IPS-20b (cell line): ENCODE results near the gene FRMPD2.

Experiments
- H3K27ac ChIP-seq: one replicate; pipeline ENCODE4 v1.5.1; 2013; ENCODE audit warnings: low read length
- H3K27me3 ChIP-seq: 2 replicates; pipeline ENCODE4 v1.6.1; 2013; ENCODE audit warnings: mild to moderate bottlenecking, low read length, inconsistent platforms; ENCODE audit not compliant: insufficient read depth
- H3K36me3 ChIP-seq: 2 replicates; pipeline ENCODE4 v1.6.1; 2013; ENCODE audit warnings: low read depth, mild to moderate bottlenecking, inconsistent platforms, low read length, moderate library complexity; ENCODE audit not compliant: insufficient read depth
- H3K4me1 ChIP-seq: 2 replicates; pipeline ENCODE4 v1.6.1; 2013; ENCODE audit warnings: mild to moderate bottlenecking, control low read depth, inconsistent platforms, low read length, moderate library complexity; ENCODE audit not compliant: insufficient read depth
- H3K4me3 ChIP-seq: 2 replicates; pipeline ENCODE4 v1.5.1; 2013; ENCODE audit warnings: mild to moderate bottlenecking, low read length, inconsistent platforms
- H3K9ac ChIP-seq: 2 replicates; pipeline ENCODE4 v1.6.1; 2013; ENCODE audit warnings: low read depth, mild to moderate bottlenecking, inconsistent platforms, low read length, moderate library complexity
- H3K9me3 ChIP-seq: 2 replicates; pipeline ENCODE4 v1.6.1; 2013; ENCODE audit warnings: mild to moderate bottlenecking, low read depth, low read length, inconsistent platforms; ENCODE audit not compliant: insufficient read depth

FRMPD2 gene

GRCh38 chr10:48271047-48271730 lies 3.3 kb downstream of the FRMPD2 start:
- Histone ChIP-seq H3K4me3 (no peak overlapping the region), H3K27me3 (no peaks in the 10 kb centered on the region), H3K36me3 (no peaks in the 10 kb centered on the region), H3K9ac (no peak overlapping the region), H3K27ac (no peak overlapping the region), H3K4me1 (peaks cover 3% of the 10 kb centered on the region; the same call in 1 of the 2 replicates), H3K9me3 (no peaks in the 10 kb centered on the region)

GRCh38 chr10:48266528-48266927 lies 8.0 kb downstream of the FRMPD2 start:
- no peaks in the 10 kb centered on the region for H3K27me3 ChIP-seq
- peaks cover 3% of the 10 kb centered on the region; the same call in 1 of the 2 replicates for H3K4me1 ChIP-seq
- H3K9ac ChIP-seq: no peak overlapping the region
- H3K9me3 ChIP-seq: no peaks in the 10 kb centered on the region
- no peak overlapping the region for H3K4me3 ChIP-seq
- H3K36me3 ChIP-seq: no peaks in the 10 kb centered on the region
- H3K27ac ChIP-seq: no peak overlapping the region

GRCh38 chr10:48258105-48258504 lies 16.4 kb downstream of the FRMPD2 start:
- Histone ChIP-seq H3K27me3 (no peaks in the 10 kb centered on the region), H3K27ac (no peak overlapping the region), H3K36me3 (no peaks in the 10 kb centered on the region), H3K9me3 (no peaks in the 10 kb centered on the region), H3K9ac (no peak overlapping the region), H3K4me1 (no peaks in the 10 kb centered on the region), H3K4me3 (no peak overlapping the region)

- H3K27ac ChIP-seq: no peak overlapping the region
- no peaks in the 10 kb centered on the region for H3K9me3 ChIP-seq
- no peaks in the 10 kb centered on the region for H3K27me3 ChIP-seq
- no peaks in the 10 kb centered on the region; the same call in 1 of the 2 replicates for H3K4me1 ChIP-seq
- H3K9ac ChIP-seq: no peak overlapping the region
- H3K4me3 ChIP-seq: no peak overlapping the region
- no peaks in the 10 kb centered on the region for H3K36me3 ChIP-seq
Observed at GRCh38 chr10:48257407-48257961, 17.0 kb downstream of the FRMPD2 start.

DNA sequence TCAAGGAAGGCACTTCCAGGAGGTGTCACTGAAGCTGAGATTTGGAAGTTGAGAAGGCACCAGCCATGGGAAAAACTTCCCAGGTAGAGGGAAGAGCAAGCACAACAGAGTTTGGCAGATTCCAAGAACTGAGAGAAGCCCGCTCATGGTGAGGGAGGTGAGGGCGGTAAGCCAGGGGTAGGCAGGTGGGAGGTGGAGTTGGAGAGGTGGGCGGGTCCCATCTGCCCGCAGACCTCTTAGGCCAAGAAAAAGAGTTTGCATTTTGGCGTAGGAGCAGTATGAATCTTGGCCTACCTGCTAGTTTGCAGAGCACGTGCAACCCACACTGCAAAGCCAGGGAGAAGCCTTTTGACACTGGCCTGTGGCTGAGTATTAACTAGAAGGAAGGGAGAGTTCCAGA lies 18.8 kb downstream of the FRMPD2 start:
- Histone ChIP-seq H3K36me3 (no peaks in the 10 kb centered on the region), H3K4me1 (peaks cover 9% of the 10 kb centered on the region; the same call in 1 of the 2 replicates), H3K9me3 (no peaks in the 10 kb centered on the region), H3K9ac (no peak overlapping the region), H3K27me3 (no peaks in the 10 kb centered on the region), H3K27ac (no peak overlapping the region), H3K4me3 (no peak overlapping the region)

DNA sequence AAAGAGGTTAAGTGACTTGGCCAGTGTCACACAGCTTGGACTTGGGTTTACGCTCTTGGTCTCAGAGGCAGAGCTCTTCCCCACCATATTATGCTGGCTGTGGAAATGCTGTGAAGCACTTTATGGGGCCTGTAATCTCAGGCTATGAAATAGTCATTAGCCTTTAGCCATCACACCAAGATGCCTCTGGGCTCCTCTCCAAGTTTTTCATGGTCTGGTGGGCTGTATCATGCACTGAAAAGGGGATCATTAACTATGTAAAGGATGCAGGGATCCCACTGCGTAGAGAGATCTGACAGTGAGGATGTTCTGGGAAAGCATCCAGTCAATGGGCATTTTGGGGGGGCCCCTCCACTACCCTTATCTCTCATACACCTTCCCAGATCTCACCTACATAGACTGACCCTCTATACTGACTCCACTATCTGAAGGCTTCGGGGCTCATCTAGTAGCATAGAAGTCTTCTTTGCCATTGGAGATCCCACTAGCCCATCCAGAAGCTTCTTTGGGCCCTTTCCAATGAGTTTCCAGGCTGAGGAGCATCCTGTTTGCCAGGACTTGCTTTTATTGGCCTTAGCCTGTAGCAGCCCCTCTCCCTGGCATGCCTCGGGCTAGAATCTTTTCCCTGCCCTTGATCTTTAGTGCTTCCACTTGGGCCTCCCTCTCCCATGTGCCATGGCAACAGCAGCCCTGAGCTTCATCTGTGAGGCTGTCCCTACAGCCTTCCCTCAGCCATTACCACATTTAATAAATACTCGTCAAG lies 19.6 kb downstream of the FRMPD2 start:
- Histone ChIP-seq H3K9me3 (no peaks in the 10 kb centered on the region), H3K4me3 (no peak overlapping the region), H3K27ac (no peak overlapping the region), H3K4me1 (peaks cover 9% of the 10 kb centered on the region; the same call in 1 of the 2 replicates), H3K27me3 (no peaks in the 10 kb centered on the region), H3K36me3 (no peaks in the 10 kb centered on the region), H3K9ac (no peak overlapping the region)

DNA sequence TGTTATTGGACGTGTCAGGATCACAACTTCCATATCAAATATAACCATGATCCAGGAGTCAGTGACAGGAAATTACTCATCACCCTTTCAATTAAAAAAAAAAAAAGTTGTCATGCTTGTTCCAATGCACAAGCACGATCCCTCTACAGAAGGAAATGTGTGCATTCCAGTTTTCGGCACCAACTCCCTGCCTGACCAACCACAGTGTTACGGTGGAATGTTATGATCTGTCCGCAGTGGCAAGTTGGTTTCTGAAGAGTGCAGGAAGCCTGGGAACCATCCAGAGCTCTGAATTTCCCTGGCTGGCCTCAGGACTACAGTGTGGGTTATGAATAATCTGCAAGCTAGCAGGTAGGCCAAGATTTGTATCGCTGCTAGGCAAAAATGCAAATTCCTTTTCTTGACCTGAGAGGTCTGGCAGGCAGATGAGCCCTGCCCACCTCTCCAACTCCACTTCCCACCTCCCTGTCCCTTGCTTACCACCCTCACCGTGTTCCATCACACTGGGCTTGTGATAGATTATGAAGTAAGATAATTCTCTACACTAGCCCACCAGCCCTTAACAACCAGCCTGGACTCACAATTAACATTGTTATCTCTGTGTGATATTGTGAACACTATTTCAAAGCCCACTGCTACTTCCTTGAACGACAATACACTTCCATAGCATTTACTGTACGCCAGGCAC lies 20.4 kb downstream of the FRMPD2 start:
- no peak overlapping the region for H3K27ac ChIP-seq
- H3K27me3 ChIP-seq: no peaks in the 10 kb centered on the region
- H3K36me3 ChIP-seq: no peaks in the 10 kb centered on the region
- H3K9me3 ChIP-seq: no peaks in the 10 kb centered on the region
- no peak overlapping the region for H3K9ac ChIP-seq
- H3K4me3 ChIP-seq: no peak overlapping the region
- peaks cover 9% of the 10 kb centered on the region; the same call in 1 of the 2 replicates for H3K4me1 ChIP-seq

DNA sequence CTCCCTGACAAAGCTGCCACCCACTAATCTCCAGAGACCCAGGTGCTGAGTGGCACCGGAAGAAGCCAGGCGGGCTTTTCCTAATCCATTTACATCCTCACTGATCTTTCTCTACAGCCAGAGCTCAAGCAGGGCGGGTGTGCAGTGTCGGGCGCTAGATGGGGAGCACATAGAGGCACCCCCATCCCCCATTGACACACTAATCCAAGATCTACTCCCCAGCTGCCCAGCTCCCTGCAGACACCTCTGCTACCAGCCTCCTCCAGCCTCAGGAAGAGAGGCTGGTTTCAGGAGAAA lies 22.2 kb downstream of the FRMPD2 start:
- Histone ChIP-seq H3K4me3 (no peak overlapping the region), H3K4me1 (peaks cover 9% of the 10 kb centered on the region; the same call in 1 of the 2 replicates), H3K27ac (no peak overlapping the region), H3K9ac (no peak overlapping the region), H3K27me3 (no peaks in the 10 kb centered on the region), H3K36me3 (no peaks in the 10 kb centered on the region), H3K9me3 (no peaks in the 10 kb centered on the region)

DNA sequence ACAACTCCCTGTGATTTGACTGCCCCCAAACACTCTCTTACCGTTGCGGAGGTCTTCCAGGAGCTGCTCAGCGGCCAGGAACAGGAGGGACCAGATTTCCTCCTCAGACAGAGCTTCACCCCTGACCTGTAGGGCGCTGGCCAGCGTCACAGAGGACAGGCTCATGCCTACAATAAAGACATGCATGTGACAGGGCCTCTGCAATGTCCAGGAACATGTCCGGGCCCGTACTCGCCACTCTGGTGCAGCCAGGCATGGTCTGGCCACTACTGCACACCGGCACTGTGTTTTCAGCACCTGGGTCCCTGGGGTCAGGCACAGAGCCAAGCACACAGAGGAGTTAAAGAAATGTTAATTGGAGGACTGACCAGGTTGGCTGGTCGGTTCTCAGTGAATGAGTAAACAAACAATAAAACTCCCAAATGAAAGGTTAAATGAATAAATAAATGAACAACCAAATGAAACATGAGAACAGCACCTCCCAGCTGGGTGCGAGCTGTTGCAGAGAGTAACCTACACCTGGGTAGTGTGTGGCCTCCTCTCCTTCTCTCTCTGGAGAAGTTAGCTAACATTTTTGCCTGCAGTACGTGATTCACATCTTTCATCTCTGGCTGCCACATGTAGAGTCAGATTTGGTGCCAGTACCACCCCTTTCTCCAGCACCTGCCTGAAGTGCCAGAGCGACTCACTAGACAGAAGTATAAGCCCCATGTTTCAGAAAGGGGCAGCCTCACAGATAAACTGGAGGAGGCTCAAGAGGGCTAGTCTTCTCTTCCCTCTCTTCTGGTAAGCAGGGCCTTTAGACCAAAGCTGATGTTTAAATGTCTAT lies 22.8 kb downstream of the FRMPD2 start:
- Histone ChIP-seq H3K27me3 (no peaks in the 10 kb centered on the region), H3K9ac (no peak overlapping the region), H3K4me3 (no peak overlapping the region), H3K36me3 (no peaks in the 10 kb centered on the region), H3K4me1 (peaks cover 9% of the 10 kb centered on the region; the same call in 1 of the 2 replicates), H3K9me3 (no peaks in the 10 kb centered on the region), H3K27ac (no peak overlapping the region)

DNA sequence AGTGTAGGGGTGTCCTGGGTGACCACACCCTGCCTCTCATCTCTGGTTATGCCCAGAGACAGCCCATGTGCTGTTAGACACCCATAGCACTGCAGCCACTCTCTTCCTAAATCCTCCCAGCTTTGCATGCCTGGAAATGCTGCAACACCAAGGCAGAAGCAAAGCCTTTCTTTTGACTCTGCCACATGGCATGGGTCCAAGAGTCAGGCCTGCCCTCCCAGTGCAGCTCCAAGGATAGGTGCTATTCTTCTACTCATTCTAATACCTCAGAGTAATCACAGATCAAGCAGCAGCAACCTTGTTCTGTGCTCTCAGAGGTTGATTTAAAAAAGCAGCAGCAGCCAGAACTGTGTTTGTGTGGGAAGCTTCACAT lies 23.4 kb downstream of the FRMPD2 start:
- H3K27me3 ChIP-seq: no peaks in the 10 kb centered on the region
- H3K36me3 ChIP-seq: no peaks in the 10 kb centered on the region
- no peak overlapping the region for H3K4me3 ChIP-seq
- H3K9ac ChIP-seq: no peak overlapping the region
- no peaks in the 10 kb centered on the region for H3K9me3 ChIP-seq
- H3K4me1 ChIP-seq: peaks cover 9% of the 10 kb centered on the region; the same call in 1 of the 2 replicates
- H3K27ac ChIP-seq: no peak overlapping the region

DNA sequence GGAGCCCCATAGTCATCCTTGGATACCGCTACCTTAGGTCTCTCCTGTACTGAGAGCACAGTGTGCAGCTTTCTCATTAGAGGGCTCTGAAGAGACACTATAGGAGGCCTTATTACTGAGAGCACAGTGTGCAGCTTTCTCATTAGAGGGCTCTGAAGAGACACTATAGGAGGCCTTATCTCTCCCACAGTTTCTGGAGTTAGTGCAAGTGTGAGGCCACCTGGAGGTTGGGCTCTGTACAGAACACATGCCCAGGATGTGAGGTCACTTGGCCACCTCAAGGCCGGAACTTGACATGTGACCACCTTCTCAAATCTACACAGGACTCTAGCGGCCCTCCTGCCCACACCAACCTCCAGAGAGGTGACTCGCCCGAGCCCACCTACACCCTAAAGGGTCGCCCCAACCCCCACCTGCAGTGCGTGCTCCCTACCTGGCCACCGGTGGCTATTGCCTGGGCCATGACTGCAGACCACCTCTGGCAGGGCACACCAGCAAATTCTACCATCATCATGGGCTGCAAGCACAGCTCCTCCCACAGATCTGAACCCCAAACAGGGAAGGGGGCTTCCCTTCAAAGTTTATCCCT lies 24.6 kb downstream of the FRMPD2 start:
- H3K27me3 ChIP-seq: no peaks in the 10 kb centered on the region
- no peak overlapping the region for H3K27ac ChIP-seq
- no peak overlapping the region for H3K9ac ChIP-seq
- H3K4me3 ChIP-seq: no peak overlapping the region
- peaks cover 9% of the 10 kb centered on the region; the same call in 1 of the 2 replicates for H3K4me1 ChIP-seq
- H3K36me3 ChIP-seq: no peaks in the 10 kb centered on the region
- H3K9me3 ChIP-seq: no peaks in the 10 kb centered on the region
